ENCODE measurements around the gene ZNF407.

DNA sequence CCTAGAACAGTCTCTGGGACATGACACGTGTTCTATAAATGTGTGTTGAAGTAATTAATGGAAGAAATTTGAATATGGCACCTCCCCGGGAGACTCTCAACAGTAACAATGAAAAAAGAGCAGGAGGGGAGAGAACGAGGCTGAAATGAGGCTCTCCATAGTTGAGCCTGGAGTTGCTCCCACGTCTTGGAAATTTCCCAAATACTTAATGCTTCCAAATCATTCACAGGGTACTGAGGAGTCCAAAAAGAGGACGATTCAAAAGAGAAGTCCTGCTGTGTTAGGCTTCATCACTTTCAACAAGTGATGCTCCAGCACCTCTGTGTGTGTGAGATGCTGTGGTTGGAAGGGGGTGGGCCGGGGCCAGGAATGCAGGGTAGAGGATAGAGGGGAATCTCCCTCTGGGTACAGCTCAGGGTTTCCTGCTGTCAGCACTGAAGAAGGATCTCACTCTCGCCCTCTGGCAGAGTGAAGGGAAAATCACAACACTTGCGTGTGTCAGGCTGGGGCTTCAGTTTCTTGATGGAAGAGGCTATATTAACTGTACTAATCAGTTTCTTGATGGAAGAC lies 18.1 kb upstream of the ZNF407 start:
- TF ChIP-seq POLR2A (IDR thresholded peaks at IDR 0.05) (no peak), POLR2AphosphoS5 (IDR thresholded peaks at IDR 0.05) (no peak), EP300 (IDR thresholded peaks at IDR 0.05) (no peak)
- TF ChIP-seq, protein P1, sequence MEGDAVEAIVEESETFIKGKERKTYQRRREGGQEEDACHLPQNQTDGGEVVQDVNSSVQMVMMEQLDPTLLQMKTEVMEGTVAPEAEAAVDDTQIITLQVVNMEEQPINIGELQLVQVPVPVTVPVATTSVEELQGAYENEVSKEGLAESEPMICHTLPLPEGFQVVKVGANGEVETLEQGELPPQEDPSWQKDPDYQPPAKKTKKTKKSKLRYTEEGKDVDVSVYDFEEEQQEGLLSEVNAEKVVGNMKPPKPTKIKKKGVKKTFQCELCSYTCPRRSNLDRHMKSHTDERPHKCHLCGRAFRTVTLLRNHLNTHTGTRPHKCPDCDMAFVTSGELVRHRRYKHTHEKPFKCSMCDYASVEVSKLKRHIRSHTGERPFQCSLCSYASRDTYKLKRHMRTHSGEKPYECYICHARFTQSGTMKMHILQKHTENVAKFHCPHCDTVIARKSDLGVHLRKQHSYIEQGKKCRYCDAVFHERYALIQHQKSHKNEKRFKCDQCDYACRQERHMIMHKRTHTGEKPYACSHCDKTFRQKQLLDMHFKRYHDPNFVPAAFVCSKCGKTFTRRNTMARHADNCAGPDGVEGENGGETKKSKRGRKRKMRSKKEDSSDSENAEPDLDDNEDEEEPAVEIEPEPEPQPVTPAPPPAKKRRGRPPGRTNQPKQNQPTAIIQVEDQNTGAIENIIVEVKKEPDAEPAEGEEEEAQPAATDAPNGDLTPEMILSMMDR (IDR thresholded peaks at IDR 0.05): no peak

Data from stomach (tissue), 4 donors.